ENCODE data around the gene ARID1B. TPM values are rescaled to one million over a fixed set of nuclear protein-coding genes. Genes with fewer than 3 reads are reported as not detected.
A peak's percentile ranks its signal among the peaks of the same experiment; 100 is the strongest.

Gene ARID1B
- polyA plus RNA-seq, 1 experiment = 17.0 TPM

DNA sequence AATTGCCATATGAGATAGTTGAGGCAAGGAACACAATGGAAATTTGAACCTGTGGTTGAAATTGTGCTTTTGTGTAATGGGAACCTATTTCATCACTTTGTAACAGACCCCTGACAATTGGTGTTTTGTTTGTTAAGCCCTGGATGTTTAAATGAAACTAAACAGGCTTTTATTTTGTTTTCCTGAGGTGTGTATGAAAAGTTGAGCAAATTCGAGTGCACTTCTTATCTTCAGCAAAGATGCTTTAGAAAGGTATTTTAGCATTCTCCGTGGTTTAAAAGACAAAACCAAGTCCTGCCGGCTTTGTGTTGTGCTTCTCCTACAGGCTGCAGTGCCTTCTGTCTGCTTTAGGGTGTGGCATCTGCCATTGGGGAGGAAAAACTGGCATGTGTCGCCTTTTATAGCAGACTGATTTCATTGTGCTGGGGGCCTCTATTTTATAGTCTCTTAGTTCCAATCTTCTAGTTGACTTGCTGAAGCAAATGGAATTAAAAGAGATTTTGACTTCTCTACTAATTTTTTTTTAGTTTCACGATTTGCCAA, 2.2 kb upstream of the ARID1B start:
- ChIA-PET POLR2A (no interaction called here), CTCF (no interaction called here)
- TF ChIP-seq, protein P1, sequence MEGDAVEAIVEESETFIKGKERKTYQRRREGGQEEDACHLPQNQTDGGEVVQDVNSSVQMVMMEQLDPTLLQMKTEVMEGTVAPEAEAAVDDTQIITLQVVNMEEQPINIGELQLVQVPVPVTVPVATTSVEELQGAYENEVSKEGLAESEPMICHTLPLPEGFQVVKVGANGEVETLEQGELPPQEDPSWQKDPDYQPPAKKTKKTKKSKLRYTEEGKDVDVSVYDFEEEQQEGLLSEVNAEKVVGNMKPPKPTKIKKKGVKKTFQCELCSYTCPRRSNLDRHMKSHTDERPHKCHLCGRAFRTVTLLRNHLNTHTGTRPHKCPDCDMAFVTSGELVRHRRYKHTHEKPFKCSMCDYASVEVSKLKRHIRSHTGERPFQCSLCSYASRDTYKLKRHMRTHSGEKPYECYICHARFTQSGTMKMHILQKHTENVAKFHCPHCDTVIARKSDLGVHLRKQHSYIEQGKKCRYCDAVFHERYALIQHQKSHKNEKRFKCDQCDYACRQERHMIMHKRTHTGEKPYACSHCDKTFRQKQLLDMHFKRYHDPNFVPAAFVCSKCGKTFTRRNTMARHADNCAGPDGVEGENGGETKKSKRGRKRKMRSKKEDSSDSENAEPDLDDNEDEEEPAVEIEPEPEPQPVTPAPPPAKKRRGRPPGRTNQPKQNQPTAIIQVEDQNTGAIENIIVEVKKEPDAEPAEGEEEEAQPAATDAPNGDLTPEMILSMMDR (IDR thresholded peaks at IDR 0.05; ENCODE audit: insufficient read depth, low read depth, low read length) = no peak
- no peaks in the 10 kb centered on the region for H3K36me3 ChIP-seq (ENCODE audit: control insufficient read depth, insufficient read depth, low read length)
- no peaks in the 10 kb centered on the region for H3K27me3 ChIP-seq (ENCODE audit: control insufficient read depth, insufficient read depth, low read length)
- no peak for DNase-seq (ENCODE audit: low read depth)
- H3K4me3 ChIP-seq (ENCODE audit: low read depth, low read length) = no peak overlapping the region

DNA sequence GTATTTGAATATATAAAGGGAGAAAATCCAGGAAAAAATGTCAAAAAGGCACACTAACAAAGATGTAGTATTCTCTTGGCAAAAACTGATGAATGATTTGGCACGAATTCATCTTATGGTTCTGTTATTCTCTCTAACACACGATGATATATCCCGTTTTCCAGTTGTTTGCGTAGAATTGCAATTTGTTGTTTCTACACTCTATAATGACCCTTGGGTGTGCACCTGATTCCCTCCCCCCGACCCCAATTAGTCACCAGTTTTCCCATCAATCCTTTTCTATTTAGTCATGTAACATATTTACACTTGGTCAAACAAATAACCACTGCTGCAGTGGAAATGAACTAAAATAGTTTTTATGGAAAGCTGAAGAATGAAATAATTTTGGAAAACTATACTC, 1.5 kb upstream of the ARID1B start:
- no peak for DNase-seq (ENCODE audit: low read depth)
- Histone ChIP-seq H3K36me3 (ENCODE audit: control insufficient read depth, insufficient read depth, low read length) (no peaks in the 10 kb centered on the region), H3K4me3 (ENCODE audit: low read depth, low read length) (no peak overlapping the region), H3K27me3 (ENCODE audit: control insufficient read depth, insufficient read depth, low read length) (no peaks in the 10 kb centered on the region)
- TF ChIP-seq, protein P1 (IDR thresholded peaks at IDR 0.05; ENCODE audit: insufficient read depth, low read depth, low read length) = no peak
- POLR2A ChIA-PET = no interaction called here
- CTCF ChIA-PET = no interaction called here

DNA sequence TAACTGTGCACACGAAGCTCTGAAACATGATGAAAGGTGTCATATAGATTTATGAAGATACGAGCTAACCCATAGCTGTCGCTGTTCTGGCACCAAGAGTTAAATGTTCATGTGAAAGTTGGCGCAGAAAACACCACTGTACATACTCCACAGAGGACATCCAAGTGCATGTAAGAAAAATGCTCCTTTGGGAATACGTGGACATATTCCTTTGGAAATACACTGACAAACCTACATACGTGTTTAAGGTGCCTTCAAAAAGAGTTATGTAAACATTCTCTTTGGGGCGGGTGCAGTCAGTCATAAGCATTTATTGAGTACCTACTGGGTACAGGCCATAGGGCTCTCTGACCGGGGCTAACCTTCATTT, 723 bp upstream of the ARID1B start:
- Histone ChIP-seq H3K36me3 (ENCODE audit: control insufficient read depth, insufficient read depth, low read length) (no peaks in the 10 kb centered on the region), H3K4me3 (ENCODE audit: low read depth, low read length) (peak overlapping the region; percentile 82), H3K27me3 (ENCODE audit: control insufficient read depth, insufficient read depth, low read length) (no peaks in the 10 kb centered on the region)
- DNase-seq (ENCODE audit: low read depth) = no peak
- POLR2A ChIA-PET = no interaction called here
- TF ChIP-seq, protein P1 (IDR thresholded peaks at IDR 0.05; ENCODE audit: insufficient read depth, low read depth, low read length) = no peak
- CTCF ChIA-PET = interaction anchor here (1.2 kb wide), 1 partner anchor 213 kb away, joined by 3 read pairs; no protein-coding TSS in a partner anchor

DNA sequence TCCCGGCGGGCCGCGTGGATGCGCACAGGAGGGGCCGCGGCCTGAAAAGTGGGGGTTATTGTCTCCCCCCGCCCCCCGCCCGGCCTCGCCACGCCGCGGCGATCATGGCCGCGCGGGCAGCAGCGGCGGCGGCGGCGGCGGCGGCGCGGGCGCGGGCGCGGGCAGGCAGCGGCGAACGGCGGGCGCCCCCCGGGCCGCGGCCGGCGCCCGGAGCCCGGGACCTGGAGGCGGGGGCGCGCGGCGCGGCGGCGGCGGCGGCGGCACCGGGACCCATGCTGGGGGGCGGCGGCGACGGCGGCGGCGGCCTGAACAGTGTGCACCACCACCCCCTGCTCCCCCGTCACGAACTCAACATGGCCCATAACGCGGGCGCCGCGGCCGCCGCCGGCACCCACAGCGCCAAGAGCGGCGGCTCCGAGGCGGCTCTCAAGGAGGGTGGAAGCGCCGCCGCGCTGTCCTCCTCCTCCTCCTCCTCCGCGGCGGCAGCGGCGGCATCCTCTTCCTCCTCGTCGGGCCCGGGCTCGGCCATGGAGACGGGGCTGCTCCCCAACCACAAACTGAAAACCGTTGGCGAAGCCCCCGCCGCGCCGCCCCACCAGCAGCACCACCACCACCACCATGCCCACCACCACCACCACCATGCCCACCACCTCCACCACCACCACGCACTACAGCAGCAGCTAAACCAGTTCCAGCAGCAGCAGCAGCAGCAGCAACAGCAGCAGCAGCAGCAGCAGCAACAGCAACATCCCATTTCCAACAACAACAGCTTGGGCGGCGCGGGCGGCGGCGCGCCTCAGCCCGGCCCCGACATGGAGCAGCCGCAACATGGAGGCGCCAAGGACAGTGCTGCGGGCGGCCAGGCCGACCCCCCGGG, 637 bp downstream of the ARID1B start:
- POLR2A ChIA-PET = interaction anchor here (0.7 kb wide), 1 partner anchor 406 kb away, joined by 3 read pairs; no protein-coding TSS in a partner anchor
- CTCF ChIA-PET = no interaction called here
- Histone ChIP-seq H3K27me3 (ENCODE audit: control insufficient read depth, insufficient read depth, low read length) (no peaks in the 10 kb centered on the region), H3K4me3 (ENCODE audit: low read depth, low read length) (peak overlapping the region; percentile 82), H3K36me3 (ENCODE audit: control insufficient read depth, insufficient read depth, low read length) (no peaks in the 10 kb centered on the region)
- no peak for DNase-seq (ENCODE audit: low read depth)
- TF ChIP-seq, protein P1 (IDR thresholded peaks at IDR 0.05; ENCODE audit: insufficient read depth, low read depth, low read length) = no peak

DNA sequence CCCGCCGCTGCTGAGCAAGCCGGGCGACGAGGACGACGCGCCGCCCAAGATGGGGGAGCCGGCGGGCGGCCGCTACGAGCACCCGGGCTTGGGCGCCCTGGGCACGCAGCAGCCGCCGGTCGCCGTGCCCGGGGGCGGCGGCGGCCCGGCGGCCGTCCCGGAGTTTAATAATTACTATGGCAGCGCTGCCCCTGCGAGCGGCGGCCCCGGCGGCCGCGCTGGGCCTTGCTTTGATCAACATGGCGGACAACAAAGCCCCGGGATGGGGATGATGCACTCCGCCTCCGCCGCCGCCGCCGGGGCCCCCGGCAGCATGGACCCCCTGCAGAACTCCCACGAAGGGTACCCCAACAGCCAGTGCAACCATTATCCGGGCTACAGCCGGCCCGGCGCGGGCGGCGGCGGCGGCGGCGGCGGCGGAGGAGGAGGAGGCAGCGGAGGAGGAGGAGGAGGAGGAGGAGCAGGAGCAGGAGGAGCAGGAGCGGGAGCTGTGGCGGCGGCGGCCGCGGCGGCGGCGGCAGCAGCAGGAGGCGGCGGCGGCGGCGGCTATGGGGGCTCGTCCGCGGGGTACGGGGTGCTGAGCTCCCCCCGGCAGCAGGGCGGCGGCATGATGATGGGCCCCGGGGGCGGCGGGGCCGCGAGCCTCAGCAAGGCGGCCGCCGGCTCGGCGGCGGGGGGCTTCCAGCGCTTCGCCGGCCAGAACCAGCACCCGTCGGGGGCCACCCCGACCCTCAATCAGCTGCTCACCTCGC, 1.5 kb downstream of the ARID1B start:
- POLR2A ChIA-PET = interaction anchor here (0.9 kb wide), 1 partner anchor 58 kb away, joined by 3 read pairs; no protein-coding TSS in a partner anchor
- CTCF ChIA-PET = no interaction called here
- Histone ChIP-seq H3K4me3 (ENCODE audit: low read depth, low read length) (peak overlapping the region; percentile 82), H3K27me3 (ENCODE audit: control insufficient read depth, insufficient read depth, low read length) (no peaks in the 10 kb centered on the region), H3K36me3 (ENCODE audit: control insufficient read depth, insufficient read depth, low read length) (no peaks in the 10 kb centered on the region)
- TF ChIP-seq, protein P1 (IDR thresholded peaks at IDR 0.05; ENCODE audit: insufficient read depth, low read depth, low read length) = no peak
- no peak for DNase-seq (ENCODE audit: low read depth)

Measured in BJ (cell line).